ENCODE data around the gene KCNK7. TPM values are rescaled to one million over a fixed set of nuclear protein-coding genes. Genes with fewer than 3 reads are reported as not detected.
A peak's percentile ranks its signal among the peaks of the same experiment; 100 is the strongest.

Gene KCNK7
- total and polyA plus RNA-seq, 2 experiments from 2014 or later: 0.60 TPM; not detected in 1

GRCh38 chr11:65591939-65592857 is 3.4 kb downstream of the KCNK7 start:
- Histone ChIP-seq H2AFZ (peak overlapping the region; percentile 81), H3K79me2 (replicated peaks; ENCODE audit: insufficient read depth) (no peaks in the 10 kb centered on the region), H3K36me3 (ENCODE audit: insufficient read depth) (no peaks in the 10 kb centered on the region), H3K27ac (ENCODE audit: low read depth) (no peak overlapping the region), H3K4me1 (ENCODE audit: insufficient read depth) (peaks cover 13% of the 10 kb centered on the region; the same call in 1 of the 2 replicates), H3F3A (replicated peaks; ENCODE audit: low read depth) (peaks cover 26% of the 10 kb centered on the region; the same call in 1 of the 2 replicates), H3K27me3 (ENCODE audit: insufficient read depth) (peaks cover 53% of the 10 kb centered on the region), H4K20me1 (replicated peaks; ENCODE audit: insufficient read depth) (no peaks in the 10 kb centered on the region), H3K4me2 (peak overlapping the region; percentile 87), H3K4me3 (peak overlapping the region; percentile 62), H3K9me2 (ENCODE audit: insufficient read depth) (no peaks in the 10 kb centered on the region)
- peak overlapping the region; percentile 67 for H3K4me3 Mint-ChIP-seq
- H3K27ac Mint-ChIP-seq: no peak overlapping the region
- TF ChIP-seq POLR2AphosphoS5 (IDR thresholded peaks at IDR 0.05; ENCODE audit: low read depth): peak; percentile 48
- no peak for TF ChIP-seq NANOG (IDR thresholded peaks at IDR 0.05; ENCODE audit: borderline replicate concordance)
- TF ChIP-seq ZNF462 (CRISPR knock-in tag; IDR thresholded peaks at IDR 0.05): no peak
- no peak for TF ChIP-seq ZNF114 (CRISPR knock-in tag; IDR thresholded peaks at IDR 0.05)
- no peak for TF ChIP-seq ETS1 (IDR thresholded peaks at IDR 0.05)
- peak in 1 of 2 experiments; percentile 41; a peak in 2 of 4 replicates for TF ChIP-seq CTCF (conservative IDR thresholded peaks at IDR 0.05; ENCODE audit: low read depth in 2 of 2)
- H3K36me3 Mint-ChIP-seq (ENCODE audit: low read depth): peaks cover 2% of the 10 kb centered on the region; the same call in 1 of the 3 replicates
- peaks cover 19% of the 10 kb centered on the region for H3K4me1 Mint-ChIP-seq
- ATAC-seq (peak; percentile 61), DNase-seq (ENCODE audit: low spot score) (peak; percentile 90)
- peaks cover 50% of the 10 kb centered on the region for H3K27me3 Mint-ChIP-seq (ENCODE audit: insufficient read depth, low read depth, poor library complexity)
- H3K9me3 Mint-ChIP-seq: no peaks in the 10 kb centered on the region

Measured in GM23338 (cell line).